ENCODE data around the gene TPRN.

DNA sequence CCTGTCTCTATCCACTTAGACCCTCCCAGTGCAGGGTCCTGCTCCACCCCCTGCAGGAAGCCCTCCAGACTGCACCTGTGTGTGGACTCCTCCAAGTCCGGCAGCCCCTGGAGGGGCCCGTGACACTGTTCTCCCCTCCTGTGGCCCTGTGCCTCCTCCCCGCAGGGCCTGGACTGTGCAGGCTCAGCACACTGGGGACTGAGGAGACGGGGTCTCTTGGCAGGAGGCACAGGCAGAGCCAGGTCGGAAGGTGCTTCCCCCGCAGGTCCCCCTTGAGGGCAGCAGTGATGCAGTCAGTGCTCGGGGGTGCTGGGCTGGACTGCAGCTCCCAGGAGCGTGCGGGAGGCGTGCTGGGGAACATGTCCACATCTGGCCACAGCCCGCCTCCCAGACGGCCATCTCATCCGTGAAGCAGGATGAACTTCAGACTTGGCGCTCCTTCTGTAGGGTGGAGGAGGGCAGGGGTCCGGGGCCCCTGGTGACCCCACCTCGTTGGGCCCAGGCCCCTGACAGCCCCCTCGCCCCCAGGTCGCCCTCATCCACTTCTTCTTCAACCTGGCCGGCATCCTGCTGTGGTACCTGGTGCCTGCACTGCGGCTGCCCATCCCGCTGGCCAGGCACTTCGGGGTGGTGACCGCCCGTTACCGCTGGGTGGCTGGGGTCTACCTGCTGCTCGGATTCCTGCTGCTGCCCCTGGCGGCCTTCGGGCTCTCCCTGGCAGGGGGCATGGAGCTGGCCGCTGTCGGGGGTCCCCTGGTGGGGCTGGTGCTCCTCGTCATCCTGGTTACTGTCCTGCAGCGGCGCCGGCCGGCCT lies 35.1 kb upstream of the TPRN start:
- TF ChIP-seq, protein P1, sequence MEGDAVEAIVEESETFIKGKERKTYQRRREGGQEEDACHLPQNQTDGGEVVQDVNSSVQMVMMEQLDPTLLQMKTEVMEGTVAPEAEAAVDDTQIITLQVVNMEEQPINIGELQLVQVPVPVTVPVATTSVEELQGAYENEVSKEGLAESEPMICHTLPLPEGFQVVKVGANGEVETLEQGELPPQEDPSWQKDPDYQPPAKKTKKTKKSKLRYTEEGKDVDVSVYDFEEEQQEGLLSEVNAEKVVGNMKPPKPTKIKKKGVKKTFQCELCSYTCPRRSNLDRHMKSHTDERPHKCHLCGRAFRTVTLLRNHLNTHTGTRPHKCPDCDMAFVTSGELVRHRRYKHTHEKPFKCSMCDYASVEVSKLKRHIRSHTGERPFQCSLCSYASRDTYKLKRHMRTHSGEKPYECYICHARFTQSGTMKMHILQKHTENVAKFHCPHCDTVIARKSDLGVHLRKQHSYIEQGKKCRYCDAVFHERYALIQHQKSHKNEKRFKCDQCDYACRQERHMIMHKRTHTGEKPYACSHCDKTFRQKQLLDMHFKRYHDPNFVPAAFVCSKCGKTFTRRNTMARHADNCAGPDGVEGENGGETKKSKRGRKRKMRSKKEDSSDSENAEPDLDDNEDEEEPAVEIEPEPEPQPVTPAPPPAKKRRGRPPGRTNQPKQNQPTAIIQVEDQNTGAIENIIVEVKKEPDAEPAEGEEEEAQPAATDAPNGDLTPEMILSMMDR (IDR thresholded peaks at IDR 0.05), result no peak
- TF ChIP-seq POLR2A (IDR thresholded peaks at IDR 0.05), result no peak

Measured in esophagus squamous epithelium (tissue), 4 donors.